ENCODE results near the gene C16orf89. TPM values are rescaled to one million over a fixed set of nuclear protein-coding genes. Genes with fewer than 3 reads are reported as not detected.
"Not testable (repeated sequence)": the region's sequence is repeated elsewhere in the genome, so short reads cannot be mapped to it uniquely, and the experiment has no call there.

The C16orf89 gene
- total RNA-seq, 2 donors from 2014 or later: 1.6 to 3.6 TPM

- H3K9ac ChIP-seq (ENCODE audit: low read depth in 2 of 2, low read length in 2 of 2): no peak overlapping the region
- no peaks in the 10 kb centered on the region for H3K36me3 ChIP-seq
- no peak overlapping the region for H3K4me3 ChIP-seq
- intact Hi-C loops (cut with DNase I): no loop called here
- H3K27ac ChIP-seq: no peak overlapping the region
- no peaks in the 10 kb centered on the region for H3K9me3 ChIP-seq
- no peak for TF ChIP-seq CTCF (IDR thresholded peaks at IDR 0.05)
- no peaks in the 10 kb centered on the region for H3K27me3 ChIP-seq
- no peaks in the 10 kb centered on the region for H3K4me1 ChIP-seq
- DNase-seq: no peak
Measured at GRCh38 chr16:5054876-5055865, 10.6 kb downstream of the C16orf89 start.

- DNase-seq: no peak
- H3K9ac ChIP-seq (ENCODE audit: low read depth in 2 of 2, low read length in 2 of 2): no peak overlapping the region
- H3K36me3 ChIP-seq: no peaks in the 10 kb centered on the region
- H3K4me3 ChIP-seq: no peak overlapping the region
- H3K9me3 ChIP-seq: no peaks in the 10 kb centered on the region
- H3K27ac ChIP-seq: no peak overlapping the region
- TF ChIP-seq CTCF (IDR thresholded peaks at IDR 0.05): no peak
- intact Hi-C loops (cut with DNase I): no loop called here
- no peaks in the 10 kb centered on the region for H3K27me3 ChIP-seq
- no peaks in the 10 kb centered on the region for H3K4me1 ChIP-seq
Measured at GRCh38 chr16:5046914-5047313, 18.8 kb downstream of the C16orf89 start.

- intact Hi-C loops (cut with DNase I): no loop called here
- no peaks in the 10 kb centered on the region for H3K4me1 ChIP-seq
- no peak overlapping the region for H3K27ac ChIP-seq
- H3K4me3 ChIP-seq: no peak overlapping the region
- no peaks in the 10 kb centered on the region for H3K36me3 ChIP-seq
- H3K9ac ChIP-seq (ENCODE audit: low read depth in 2 of 2, low read length in 2 of 2): no peak overlapping the region
- no peaks in the 10 kb centered on the region for H3K9me3 ChIP-seq
- no peaks in the 10 kb centered on the region for H3K27me3 ChIP-seq
- DNase-seq: no peak
- no peak for TF ChIP-seq CTCF (IDR thresholded peaks at IDR 0.05)
Measured at GRCh38 chr16:5045499-5046115, 20.1 kb downstream of the C16orf89 start.

GRCh38 chr16:5044581-5044980 lies 21.2 kb downstream of the C16orf89 start:
- H3K27me3 ChIP-seq; H3K4me1 ChIP-seq; H3K27ac ChIP-seq; H3K9me3 ChIP-seq; H3K4me3 ChIP-seq; intact Hi-C loops (cut with DNase I); H3K9ac ChIP-seq (ENCODE audit: low read depth in 2 of 2, low read length in 2 of 2); DNase-seq; H3K36me3 ChIP-seq: not testable (repeated sequence)

- no peak for TF ChIP-seq CTCF (IDR thresholded peaks at IDR 0.05)
- DNase-seq: no peak
- H3K4me3 ChIP-seq: no peak overlapping the region
Measured at GRCh38 chr16:5044011-5044540, 21.7 kb downstream of the C16orf89 start.

More at GRCh38 chr16:5044011-5044540, 21.7 kb downstream of the C16orf89 start:
- Histone ChIP-seq H3K9ac (ENCODE audit: low read depth in 2 of 2, low read length in 2 of 2) (no peak overlapping the region), H3K4me1 (no peaks in the 10 kb centered on the region), H3K27me3 (no peaks in the 10 kb centered on the region), H3K27ac (no peak overlapping the region), H3K36me3 (no peaks in the 10 kb centered on the region), H3K9me3 (no peaks in the 10 kb centered on the region)
- intact Hi-C loops (cut with DNase I): no loop called here
